Muscle of back (tissue), 11 donors: Measurements from ENCODE around the gene MUC21. TPM values are rescaled to one million over a fixed set of nuclear protein-coding genes. Genes with fewer than 3 reads are reported as not detected.
A peak's percentile ranks its signal among the peaks of the same experiment; 100 is the strongest.
"Not testable (repeated sequence)": the region's sequence is repeated elsewhere in the genome, so short reads cannot be mapped to it uniquely, and the experiment has no call there.

Source experiments
- DNase-seq, 3 donors: peaks; one replicate each; pipeline versions ENCODE4 v3.0.0 to v3.0.0-alpha.2; 2013
- polyA plus RNA-seq, 10 donors: library from polyadenylated mRNA; unstranded; fragments of 120-200 nt; gene quantifications; one replicate each; pipeline ENCODE4 v1.2.1, GENCODE V29; 2013; ENCODE audit not compliant: insufficient read length in 10 of 10

MUC21 gene
- polyA plus RNA-seq, 10 donors = not detected

DNA sequence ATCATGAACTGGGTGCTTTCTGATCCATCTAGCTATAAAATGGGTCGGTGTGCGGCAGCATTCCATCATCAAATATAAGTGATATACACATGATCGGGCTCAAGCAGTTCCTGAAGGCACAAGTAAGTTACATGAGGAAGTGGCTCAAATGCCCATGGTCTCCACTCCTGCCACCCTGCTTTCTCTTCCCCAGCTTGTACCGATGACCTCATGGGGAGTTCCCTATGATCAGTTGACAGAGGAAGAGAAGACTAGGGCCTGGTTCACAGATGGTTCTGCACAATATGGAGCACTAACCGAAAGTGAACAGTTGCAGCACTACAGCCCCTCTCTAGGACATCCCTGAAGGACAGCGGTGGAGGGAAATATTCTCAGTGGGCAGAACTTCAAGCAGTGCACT lies 14.3 kb upstream of the MUC21 start:
- not testable (repeated sequence) for DNase-seq

DNA sequence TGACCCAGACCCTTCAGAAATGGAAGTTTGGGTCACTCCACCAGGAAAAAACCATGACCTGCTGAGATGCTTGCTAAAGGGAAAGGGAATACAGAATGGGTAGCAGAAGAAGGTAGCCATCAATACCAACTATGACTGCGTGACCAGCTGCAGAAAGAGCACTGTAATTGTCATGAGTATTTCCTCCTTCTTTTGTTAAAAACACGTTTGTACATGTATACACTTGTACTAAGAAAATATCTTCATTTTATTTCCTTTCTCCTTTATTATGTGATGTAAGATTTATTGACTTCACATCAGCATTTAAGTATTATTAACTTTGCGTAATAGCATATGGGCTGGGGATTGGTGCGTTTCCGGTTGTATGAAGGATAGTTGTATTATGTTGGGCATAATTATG lies 12.6 kb upstream of the MUC21 start:
- DNase-seq = no peak

DNA sequence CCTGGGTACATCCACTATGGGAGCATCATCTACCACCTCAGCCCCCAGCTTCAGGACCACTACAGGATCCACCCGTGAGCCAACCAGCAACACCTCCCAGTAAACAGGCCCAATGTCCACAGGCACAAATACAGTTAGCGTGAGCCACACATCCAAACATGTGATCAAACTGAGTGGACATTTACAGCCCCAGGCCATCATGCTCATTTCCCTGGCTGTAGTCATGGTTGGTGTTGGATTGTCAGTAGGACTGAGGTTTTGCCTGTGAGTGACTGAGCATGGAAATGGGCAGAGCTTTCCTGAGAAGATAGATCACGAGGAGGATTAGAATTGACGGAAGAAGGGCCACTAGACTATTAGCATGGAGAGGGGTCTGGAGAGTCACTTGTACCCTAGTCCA lies 10.7 kb upstream of the MUC21 start:
- DNase-seq = no peak

GRCh38 chr6:30974490-30975252 lies 8.8 kb upstream of the MUC21 start:
- no peak for DNase-seq

- DNase-seq = peak in 1 of 3 donors; percentile 57
These were observed 4.4 kb upstream of the MUC21 start for GRCh38 chr6:30979141-30979540.

DNA sequence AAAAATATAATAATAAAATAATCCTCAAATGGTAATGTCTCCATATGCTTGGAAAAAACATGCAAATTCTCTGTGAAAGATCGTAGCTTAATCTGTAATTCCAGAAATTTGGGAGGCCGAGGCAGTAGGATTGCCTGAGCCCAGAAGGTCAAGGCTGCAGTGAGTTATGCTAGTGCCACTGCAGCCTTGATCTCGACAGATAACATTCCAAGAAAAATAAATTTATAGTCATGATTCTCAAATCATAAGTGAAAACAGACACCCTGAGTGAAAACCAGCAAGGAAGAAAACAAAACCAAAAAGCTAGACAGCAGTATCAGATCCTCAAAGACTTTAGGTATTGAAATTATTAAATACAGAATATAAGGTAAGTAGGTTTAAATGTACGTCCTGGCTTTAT lies 3.8 kb upstream of the MUC21 start:
- DNase-seq = no peak

- DNase-seq = peak; percentile 22 to 49 (median 47)
These were observed 1.4 kb upstream of the MUC21 start for GRCh38 chr6:30981942-30982772.

GRCh38 chr6:30985490-30985889 lies 2.0 kb downstream of the MUC21 start:
- DNase-seq = no peak

DNA sequence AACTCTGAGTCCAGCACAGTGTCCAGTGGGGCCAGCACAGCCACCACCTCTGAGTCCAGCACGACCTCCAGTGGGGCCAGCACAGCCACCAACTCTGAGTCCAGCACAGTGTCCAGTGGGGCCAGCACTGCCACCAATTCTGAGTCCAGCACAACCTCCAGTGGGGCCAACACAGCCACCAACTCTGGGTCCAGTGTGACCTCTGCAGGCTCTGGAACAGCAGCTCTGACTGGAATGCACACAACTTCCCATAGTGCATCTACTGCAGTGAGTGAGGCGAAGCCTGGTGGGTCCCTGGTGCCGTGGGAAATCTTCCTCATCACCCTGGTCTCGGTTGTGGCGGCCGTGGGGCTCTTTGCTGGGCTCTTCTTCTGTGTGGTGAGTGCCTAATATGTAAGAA lies 3.8 kb downstream of the MUC21 start:
- DNase-seq = no peak

- no peak for DNase-seq
These were observed 4.8 kb downstream of the MUC21 start for GRCh38 chr6:30988209-30988825.

GRCh38 chr6:30990422-30991086 lies 7.0 kb downstream of the MUC21 start:
- DNase-seq = peak in 2 of 3 donors; percentile 10 to 36

DNA sequence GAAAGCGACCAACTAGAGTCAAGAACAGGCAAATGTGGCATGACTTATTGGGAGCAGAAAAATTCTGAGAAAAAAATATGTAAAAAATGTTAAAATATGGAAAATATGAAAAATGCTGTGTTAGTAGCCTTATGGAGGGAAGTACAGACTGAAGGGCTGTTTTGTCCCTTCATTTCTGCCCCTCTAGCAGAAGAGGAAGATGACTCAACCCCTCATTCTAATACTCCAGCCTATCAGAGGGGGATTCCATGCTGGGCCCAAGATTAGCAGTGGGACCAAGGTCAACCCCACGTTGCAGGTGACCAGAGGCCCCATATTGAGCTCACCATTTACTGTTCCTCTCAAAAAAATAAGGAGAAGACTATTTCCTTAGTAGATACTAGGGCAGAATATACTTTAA lies 8.4 kb downstream of the MUC21 start:
- no peak for DNase-seq

DNA sequence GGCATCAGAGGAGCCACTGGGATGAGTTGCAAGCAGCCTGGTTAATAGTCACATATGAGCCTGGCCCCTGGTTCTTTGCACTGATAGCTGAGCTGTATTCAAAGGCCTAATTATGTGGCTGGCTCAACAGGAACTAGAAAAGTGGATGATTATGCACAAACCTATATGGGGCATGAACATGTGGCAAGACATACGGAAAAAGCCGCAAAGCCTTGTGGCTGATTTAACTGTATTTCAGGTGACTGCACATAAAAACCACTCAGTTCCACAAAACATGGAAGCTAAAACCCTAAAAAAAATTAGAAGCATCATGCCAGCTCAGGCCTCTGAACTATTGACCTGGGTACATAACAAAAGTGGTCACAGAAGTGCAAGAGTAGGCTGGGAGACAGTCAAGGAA lies 13.8 kb downstream of the MUC21 start:
- no peak for DNase-seq

DNA sequence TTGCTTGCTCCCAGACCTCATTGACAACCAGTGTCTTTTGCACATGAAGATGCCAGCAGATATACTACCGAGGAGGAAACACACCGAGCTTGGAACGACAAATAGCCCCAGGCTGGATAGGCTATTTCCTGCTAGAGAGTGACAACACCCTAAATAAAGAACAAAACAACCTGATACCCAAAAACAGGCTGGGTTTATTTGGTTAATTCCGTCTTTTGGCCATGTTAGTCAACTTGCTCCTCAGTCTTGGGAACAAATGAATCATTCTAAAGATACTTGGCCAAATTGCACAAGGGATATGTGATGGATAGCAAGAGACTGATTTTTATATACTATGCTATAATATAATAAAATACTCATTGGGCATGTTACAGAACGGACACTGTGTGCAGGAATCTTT lies 15.3 kb downstream of the MUC21 start:
- DNase-seq = no peak

GRCh38 chr6:31000067-31000860 lies 16.7 kb downstream of the MUC21 start:
- not testable (repeated sequence) for DNase-seq

DNA sequence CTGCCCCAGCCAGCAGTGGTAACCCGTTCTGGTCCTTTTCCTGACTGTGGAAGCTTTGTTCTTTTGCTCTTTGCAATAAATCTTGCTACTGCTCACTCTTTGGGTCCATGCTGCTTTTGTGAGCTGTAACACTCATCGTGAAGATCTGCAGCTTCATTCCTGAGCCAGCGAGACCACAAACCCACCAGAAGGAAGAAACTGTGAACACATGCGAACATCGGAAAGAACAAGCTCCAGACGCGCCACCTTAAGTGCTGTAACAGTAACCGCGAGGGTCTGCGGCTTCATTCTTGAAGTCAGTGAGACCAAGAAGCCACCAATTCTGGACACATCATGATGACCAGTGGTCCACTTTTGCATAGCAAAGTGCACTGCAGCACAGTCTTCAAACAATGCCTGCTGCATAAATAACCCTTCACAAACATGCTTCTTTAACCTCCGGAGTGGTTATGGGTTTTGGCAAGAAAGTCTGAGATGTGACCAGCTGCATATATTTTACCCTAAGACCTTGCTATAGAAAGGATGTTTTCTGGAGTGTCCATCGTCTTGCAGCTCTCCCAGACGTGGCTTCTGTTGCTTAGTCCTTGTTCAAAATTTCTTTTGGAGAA lies 17.9 kb downstream of the MUC21 start:
- DNase-seq = no peak

DNA sequence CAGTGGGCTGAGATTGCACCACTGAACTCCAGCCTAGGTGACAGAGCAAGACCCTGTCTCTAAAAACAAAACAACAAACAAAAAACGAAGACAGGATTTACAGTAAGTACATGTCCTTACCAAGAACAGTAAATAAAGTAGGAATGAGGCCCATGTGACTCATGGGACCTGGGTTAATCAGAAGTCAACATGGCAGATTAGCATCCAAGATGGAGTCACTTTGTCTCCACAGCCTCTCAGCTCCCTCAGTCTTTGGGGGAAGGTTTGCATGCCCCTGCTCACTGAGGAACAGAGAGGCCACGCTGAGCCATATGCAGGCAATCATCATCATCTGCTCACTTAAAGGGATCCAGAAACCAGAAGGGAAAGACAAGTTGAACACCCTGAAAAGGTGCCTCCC lies 19.0 kb downstream of the MUC21 start:
- DNase-seq = no peak

- no peak for DNase-seq
These were observed 21.3 kb downstream of the MUC21 start for GRCh38 chr6:31004794-31005193.

DNA sequence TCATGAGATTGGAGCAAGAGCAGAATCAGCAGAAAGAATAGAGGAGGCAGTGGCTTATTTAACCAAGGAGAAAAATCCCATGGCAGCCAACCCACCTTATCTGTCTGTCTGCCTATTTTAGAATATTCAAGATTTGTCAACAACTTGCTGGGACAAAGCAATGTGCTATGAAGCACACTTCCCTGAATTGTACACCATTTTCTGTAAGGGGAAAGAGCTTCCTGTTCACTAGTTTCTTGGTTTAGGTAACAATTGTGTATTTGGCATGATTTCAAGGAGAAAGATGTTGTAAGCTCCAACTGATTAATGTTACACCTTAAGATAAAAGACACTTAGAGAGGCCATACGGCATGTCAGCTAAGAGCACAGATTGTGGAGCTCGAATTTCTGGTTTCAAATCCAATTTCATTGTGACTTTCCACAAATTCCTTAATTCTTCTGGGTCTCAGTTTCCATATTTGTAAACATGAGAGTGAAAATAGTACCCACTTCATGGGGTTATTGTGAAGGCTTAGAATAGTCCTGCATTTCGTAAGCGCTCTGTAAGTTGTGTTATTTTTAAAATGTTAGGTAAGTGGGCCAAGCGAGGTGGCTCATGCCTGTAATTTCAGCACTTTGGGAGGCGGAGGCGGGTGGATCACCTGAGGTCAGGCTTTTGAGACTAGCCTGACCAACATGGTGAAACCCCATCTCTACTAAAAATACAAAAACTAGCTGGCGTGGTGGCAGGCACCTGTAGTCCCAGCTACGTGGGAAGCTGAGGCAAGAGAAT lies 21.9 kb downstream of the MUC21 start:
- no peak for DNase-seq

- peak; percentile 16 to 81 (median 37) for DNase-seq
These were observed 24.2 kb downstream of the MUC21 start for GRCh38 chr6:31007694-31008093.
